Lung (tissue), 12 donors: Measurements from ENCODE around the gene GLCE. TPM values are rescaled to one million over a fixed set of nuclear protein-coding genes. Genes with fewer than 3 reads are reported as not detected.

Experiments used
- ATAC-seq: fragments of 200-7000 bp; cut with Tn5 transposase; one replicate; pipeline ENCODE4 v1.9.1; 2020; ENCODE audit warnings: moderate number of reproducible peaks; ENCODE audit not compliant: insufficient read depth, low FRiP score
- DNase-seq, 3 donors: peaks; one replicate each; pipeline ENCODE4 v3.0.0-alpha.2; 2013 to 2017
- H3K27ac ChIP-seq, 2 donors: one replicate each; pipeline ENCODE4 v1.5.1; 2013; ENCODE audit warnings: mild to moderate bottlenecking in 2 of 2, moderate library complexity in 2 of 2, control low read depth in 1 of 2, inconsistent platforms in 1 of 2, low read depth in 1 of 2, low read length in 1 of 2
- H3K27me3 ChIP-seq, 3 donors: one replicate each; pipeline ENCODE4 v1.5.1; 2013; ENCODE audit warnings: low read length in 2 of 3; ENCODE audit not compliant: control insufficient read depth in 3 of 3, insufficient read depth in 3 of 3
- H3K36me3 ChIP-seq, 4 donors: one replicate each; pipeline ENCODE4 v1.5.1; 2013; ENCODE audit warnings: low read length in 4 of 4, mild to moderate bottlenecking in 1 of 4, moderate library complexity in 1 of 4; ENCODE audit not compliant: control insufficient read depth in 4 of 4, insufficient read depth in 4 of 4
- H3K4me1 ChIP-seq, 5 donors: one replicate each; pipeline ENCODE4 v1.5.1; 2013; ENCODE audit warnings: low read length in 5 of 5, mild to moderate bottlenecking in 2 of 5, moderate library complexity in 1 of 5; ENCODE audit not compliant: control insufficient read depth in 5 of 5, insufficient read depth in 5 of 5
- H3K4me3 ChIP-seq: one replicate; pipeline ENCODE4 v1.5.1; 2013; ENCODE audit warnings: mild to moderate bottlenecking, control low read depth, moderate library complexity
- H3K9ac ChIP-seq, 2 donors: one replicate each; pipeline ENCODE4 v1.5.1; 2013; ENCODE audit warnings: low read length in 2 of 2, control low read depth in 1 of 2; ENCODE audit not compliant: insufficient read depth in 1 of 2
- H3K9me3 ChIP-seq, 4 donors: one replicate each; pipeline ENCODE4 v1.5.1; 2013; ENCODE audit warnings: low read length in 3 of 4, mild to moderate bottlenecking in 1 of 4, moderate library complexity in 1 of 4; ENCODE audit not compliant: control insufficient read depth in 4 of 4, insufficient read depth in 3 of 4
- WGBS, 2 donors: extraction: QIAGEN DNeasy Blood & Tissue Kit; methylation state at CpG; one replicate each; pipeline ENCODE4 v1.1.7; 2013; 5-methylcytosine and 5-hydroxymethylcytosine counted together
- polyA plus RNA-seq, 2 donors: library from polyadenylated mRNA; stranded (reverse); fragments of 200-250 nt; gene quantifications; one replicate each; pipeline ENCODE4 v1.2.1, GENCODE V29; 2013
- total RNA-seq, 2 donors: library from RNA; depleted of rRNA in 1 of 2; stranded (reverse); fragments of >200 nt in 1 of 2; gene quantifications; one replicate each; pipeline ENCODE4 v1.2.1, GENCODE V29; 2014 to 2021
- TF ChIP-seq, protein P1 (sequence below): IDR thresholded peaks from 2 replicates; pipeline ENCODE4 v1.5.1; 2012; ENCODE audit warnings: mild to moderate bottlenecking; ENCODE audit errors: control extremely low read depth, extremely low read depth
- donor health status: control.
- donor health status: control.
- donor health status: Bipolar disorder and iron deficiency.
- donor health status: healthy.
- donor health status: DM: yes; HTN: yes; CAD: no.

GLCE gene
- total and polyA plus RNA-seq, 4 donors, result 13.5 to 76.7 (median 17.9) TPM

DNA sequence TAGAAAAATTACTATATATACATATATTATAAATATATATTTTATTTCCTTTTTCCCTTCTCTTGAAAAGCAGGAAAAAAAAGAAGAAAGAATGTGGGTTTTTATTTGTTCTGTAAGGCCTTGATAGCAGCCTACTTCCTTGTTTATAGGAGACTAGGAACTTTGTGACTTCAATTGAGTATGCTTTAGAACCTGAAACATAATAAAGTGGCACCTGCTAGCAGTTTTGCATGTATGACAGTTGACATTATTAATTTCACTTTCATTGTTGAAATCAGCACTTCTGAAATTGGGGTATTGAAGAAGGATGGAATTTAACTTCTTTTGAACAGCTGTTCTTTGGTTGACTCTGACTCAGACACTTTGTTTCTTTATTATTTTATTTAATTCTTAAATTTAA, 56.9 kb downstream of the GLCE start:
- peaks cover 0 to 4% (median under 1%) of the 10 kb centered on the region in 4 donors for H3K9me3 ChIP-seq
- H3K27ac ChIP-seq, result no peak overlapping the region

DNA sequence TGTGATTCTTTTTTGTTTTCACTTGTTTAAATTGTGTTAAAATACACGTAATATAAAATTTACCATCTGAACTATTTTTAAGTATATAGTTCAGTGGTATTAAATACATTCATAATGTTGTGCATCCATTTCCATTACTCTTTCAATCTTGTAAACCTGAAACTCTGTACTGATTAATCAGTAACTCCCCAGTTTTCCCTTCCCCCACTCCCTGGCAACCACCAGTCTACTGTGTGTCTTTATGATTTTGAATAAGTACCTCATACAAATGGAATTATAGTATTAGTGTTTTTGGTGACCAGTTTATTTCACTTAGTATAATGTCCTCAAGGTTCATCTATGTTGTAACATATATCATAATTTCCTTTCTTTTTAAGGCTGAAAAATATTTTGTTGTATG, 59.3 kb downstream of the GLCE start:
- no peak overlapping the region for H3K9ac ChIP-seq
- no peak overlapping the region for H3K27ac ChIP-seq
- peaks cover 0 to 12% (median 4%) of the 10 kb centered on the region in 4 donors for H3K36me3 ChIP-seq
- H3K4me1 ChIP-seq, result peaks cover 0 to 9% (median 3%) of the 10 kb centered on the region in 5 donors
- H3K9me3 ChIP-seq, result peaks cover 2 to 5% (median 3%) of the 10 kb centered on the region in 4 donors
- no peaks in the 10 kb centered on the region for H3K27me3 ChIP-seq
- H3K4me3 ChIP-seq, result no peak overlapping the region
- DNase-seq (no peak), ATAC-seq (no peak)
- 93 to 98% methylated on average over 1 of the region's 1 CpG for WGBS, 2 donors
- TF ChIP-seq, protein P1, sequence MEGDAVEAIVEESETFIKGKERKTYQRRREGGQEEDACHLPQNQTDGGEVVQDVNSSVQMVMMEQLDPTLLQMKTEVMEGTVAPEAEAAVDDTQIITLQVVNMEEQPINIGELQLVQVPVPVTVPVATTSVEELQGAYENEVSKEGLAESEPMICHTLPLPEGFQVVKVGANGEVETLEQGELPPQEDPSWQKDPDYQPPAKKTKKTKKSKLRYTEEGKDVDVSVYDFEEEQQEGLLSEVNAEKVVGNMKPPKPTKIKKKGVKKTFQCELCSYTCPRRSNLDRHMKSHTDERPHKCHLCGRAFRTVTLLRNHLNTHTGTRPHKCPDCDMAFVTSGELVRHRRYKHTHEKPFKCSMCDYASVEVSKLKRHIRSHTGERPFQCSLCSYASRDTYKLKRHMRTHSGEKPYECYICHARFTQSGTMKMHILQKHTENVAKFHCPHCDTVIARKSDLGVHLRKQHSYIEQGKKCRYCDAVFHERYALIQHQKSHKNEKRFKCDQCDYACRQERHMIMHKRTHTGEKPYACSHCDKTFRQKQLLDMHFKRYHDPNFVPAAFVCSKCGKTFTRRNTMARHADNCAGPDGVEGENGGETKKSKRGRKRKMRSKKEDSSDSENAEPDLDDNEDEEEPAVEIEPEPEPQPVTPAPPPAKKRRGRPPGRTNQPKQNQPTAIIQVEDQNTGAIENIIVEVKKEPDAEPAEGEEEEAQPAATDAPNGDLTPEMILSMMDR, result no peak

More for the DNA sequence above, 56.9 kb downstream of the GLCE start:
- TF ChIP-seq, protein P1, result no peak
- H3K4me1 ChIP-seq, result peaks cover 0 to 9% (median 0%) of the 10 kb centered on the region in 5 donors
- peaks cover 0 to 14% (median 5%) of the 10 kb centered on the region in 4 donors for H3K36me3 ChIP-seq
- no peak for ATAC-seq
- no peak for DNase-seq
- no peak overlapping the region for H3K9ac ChIP-seq
- H3K4me3 ChIP-seq, result no peak overlapping the region
- no peaks in the 10 kb centered on the region for H3K27me3 ChIP-seq

DNA sequence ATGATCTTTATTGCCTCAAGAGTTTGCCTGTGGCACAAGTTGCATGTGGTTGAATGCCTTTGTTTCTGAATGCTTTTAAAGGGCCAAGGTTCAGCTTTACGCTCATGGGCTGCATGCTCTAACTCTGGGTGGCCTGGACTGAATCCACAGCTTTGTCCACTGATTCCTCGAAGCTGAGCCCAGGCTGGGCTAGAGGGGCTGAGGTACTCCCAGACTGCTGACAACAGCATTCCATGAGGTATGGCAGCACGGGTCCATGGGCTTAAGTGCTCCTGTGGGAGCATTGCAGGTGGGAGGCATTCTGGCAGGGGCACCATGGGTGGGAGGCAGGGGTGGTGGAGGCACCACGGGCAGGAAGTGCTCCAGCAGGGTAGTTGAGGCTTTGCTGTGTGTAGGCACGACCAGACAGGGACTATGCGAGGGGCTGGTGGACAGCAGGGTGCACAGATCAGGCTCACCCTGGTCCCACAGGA, 61.6 kb downstream of the GLCE start:
- ATAC-seq (no peak), DNase-seq (no peak)
- TF ChIP-seq, protein P1, result no peak
- H3K27ac ChIP-seq, result no peak overlapping the region
- H3K4me3 ChIP-seq, result no peak overlapping the region
- 94 to 99% methylated on average over 6 of the region's 6 CpGs for WGBS, 2 donors
- H3K27me3 ChIP-seq, result no peaks in the 10 kb centered on the region
- peaks cover 2 to 5% (median 3%) of the 10 kb centered on the region in 4 donors for H3K9me3 ChIP-seq
- peaks cover 0 to 9% (median 3%) of the 10 kb centered on the region in 5 donors for H3K4me1 ChIP-seq
- peaks cover 0 to 12% (median 4%) of the 10 kb centered on the region in 4 donors for H3K36me3 ChIP-seq
- H3K9ac ChIP-seq, result no peak overlapping the region
